ENCODE data around the gene RND2. TPM values are rescaled to one million over a fixed set of nuclear protein-coding genes. Genes with fewer than 3 reads are reported as not detected.

The RND2 gene
- total and polyA plus RNA-seq, 2 of the 13 experiments (the other 11 are each of a cell fraction or from before 2014, with no cell fraction given) = 0.05 to 0.11 TPM

- TF ChIP-seq NFKB2 (CRISPR knock-in tag; IDR thresholded peaks at IDR 0.05; ENCODE audit: borderline replicate concordance) (no peak), NAIF1 (CRISPR knock-in tag; IDR thresholded peaks at IDR 0.05; ENCODE audit: borderline replicate concordance) (no peak), JARID2 (CRISPR knock-in tag; IDR thresholded peaks at IDR 0.05; ENCODE audit: insufficient replicate concordance) (no peak), ZNF501 (CRISPR knock-in tag; IDR thresholded peaks at IDR 0.05) (peak; percentile 60; the same call in 1 of the 2 replicates), ERF (CRISPR knock-in tag; IDR thresholded peaks at IDR 0.05) (no peak), RFX3 (CRISPR knock-in tag; IDR thresholded peaks at IDR 0.05) (no peak), AKAP8 (CRISPR knock-in tag; IDR thresholded peaks at IDR 0.05) (no peak), GATAD2A (CRISPR knock-in tag; IDR thresholded peaks at IDR 0.05) (no peak), CERS6 (CRISPR knock-in tag; IDR thresholded peaks at IDR 0.05) (no peak), ZNF180 (CRISPR knock-in tag; IDR thresholded peaks at IDR 0.05; ENCODE audit: borderline replicate concordance, low read depth) (no peak), ZNF234 (CRISPR knock-in tag; conservative IDR thresholded peaks at IDR 0.05) (no peak), ATF3 (CRISPR knock-in tag; IDR thresholded peaks at IDR 0.05) (no peak; the same call in 1 of the 2 replicates), TBX3 (IDR thresholded peaks at IDR 0.05; ENCODE audit: borderline replicate concordance) (no peak), NFIC (IDR thresholded peaks at IDR 0.05; ENCODE audit: low read length) (no peak), PCBP1 (IDR thresholded peaks at IDR 0.05; ENCODE audit: borderline replicate concordance, low read depth, low read length) (no peak), ATF7-NPFF (CRISPR knock-in tag; IDR thresholded peaks at IDR 0.05; ENCODE audit: low read depth) (no peak), ELF4 (CRISPR knock-in tag; IDR thresholded peaks at IDR 0.05; ENCODE audit: borderline replicate concordance) (no peak), MEIS1 (CRISPR knock-in tag; IDR thresholded peaks at IDR 0.05; ENCODE audit: borderline replicate concordance) (no peak), ZNF281 (CRISPR knock-in tag; IDR thresholded peaks at IDR 0.05; ENCODE audit: borderline replicate concordance) (no peak), IKZF1 (IDR thresholded peaks at IDR 0.05) (no peak), ZBTB39 (CRISPR knock-in tag; IDR thresholded peaks at IDR 0.05) (no peak)
Measured at GRCh38 chr17:42979511-42980273, 45.3 kb upstream of the RND2 start, which contains the start of gene PTGES3L (continued).

Data from HepG2 (cell line).